Upper lobe of left lung (tissue), 4 donors: ENCODE results near the gene FAM13B.

Experiments used
- CTCF ChIP-seq, 6 experiments: fragments of 450-650 bp in 4 of 6; fragments of 200-600 bp in 2 of 6; sonication (generic) in 2 of 6; IDR thresholded peaks; one replicate each; pipeline ENCODE4 v1.5.1; 2016 to 2019; ENCODE audit warnings: antibody characterized with exemption in 6 of 6
- EP300 ChIP-seq, 4 donors: sonication (generic); formaldehyde crosslinking; IDR thresholded peaks; one replicate each; pipeline ENCODE4 v1.5.1; 2017; ENCODE audit warnings: antibody characterized with exemption in 4 of 4, control low read depth in 2 of 4
- POLR2A ChIP-seq, 4 donors: fragments of 450-650 bp; IDR thresholded peaks; one replicate each; pipeline ENCODE4 v1.5.1; 2016 to 2017; ENCODE audit warnings: antibody characterized with exemption in 4 of 4, mild to moderate bottlenecking in 2 of 4
- POLR2AphosphoS5 ChIP-seq, 2 donors: sonication (generic); formaldehyde crosslinking; IDR thresholded peaks; one replicate each; pipeline ENCODE4 v1.5.1; 2017; ENCODE audit warnings: antibody characterized with exemption in 2 of 2

GRCh38 chr5:138000102-138000723 is 32.7 kb downstream of the FAM13B start:
- no peak for TF ChIP-seq POLR2A (IDR thresholded peaks at IDR 0.05)
- TF ChIP-seq CTCF (IDR thresholded peaks at IDR 0.05): no peak
- TF ChIP-seq EP300 (IDR thresholded peaks at IDR 0.05): no peak
- no peak for TF ChIP-seq POLR2AphosphoS5 (IDR thresholded peaks at IDR 0.05)
